M059J (cell line): ENCODE results near the gene INHBE. TPM values are rescaled to one million over a fixed set of nuclear protein-coding genes. Genes with fewer than 3 reads are reported as not detected.
"Not testable (repeated sequence)": the region's sequence is repeated elsewhere in the genome, so short reads cannot be mapped to it uniquely, and the experiment has no call there.

ENCODE experiments used
- DNase-seq: peaks from one replicate; pipeline ENCODE4 v3.0.0-alpha.2; 2012; ENCODE audit warnings: low read depth
- total RNA-seq: library from RNA; depleted of rRNA; stranded (reverse); fragments of >200 nt; shearing (Covaris generic); gene quantifications from 2 replicates; pipeline ENCODE4 v1.2.3, GENCODE V29; 2014

INHBE gene
- total RNA-seq, 1 experiment from 2014 or later: 0.42 TPM

- not testable (repeated sequence) for DNase-seq
Measured at GRCh38 chr12:57441393-57441792, 13.7 kb upstream of the INHBE start.

- no peak for DNase-seq
Measured at GRCh38 chr12:57441846-57442427, 13.2 kb upstream of the INHBE start.

- DNase-seq: not testable (repeated sequence)
Measured at GRCh38 chr12:57444337-57444736, 10.8 kb upstream of the INHBE start.

- DNase-seq: no peak
Measured at GRCh38 chr12:57444744-57445143, 10.4 kb upstream of the INHBE start.

- DNase-seq: no peak
Measured at GRCh38 chr12:57446292-57446960, 8.7 kb upstream of the INHBE start.

- DNase-seq: no peak
Measured at GRCh38 chr12:57448669-57449068, 6.4 kb upstream of the INHBE start.

- no peak for DNase-seq
Measured at GRCh38 chr12:57449375-57449774, 5.7 kb upstream of the INHBE start.

- no peak for DNase-seq
Measured at GRCh38 chr12:57450057-57450456, 5.0 kb upstream of the INHBE start.

GRCh38 chr12:57451233-57451778 is 3.8 kb upstream of the INHBE start:
- DNase-seq: no peak

GRCh38 chr12:57452181-57452936 is 2.7 kb upstream of the INHBE start:
- DNase-seq: peak; percentile 71

GRCh38 chr12:57452937-57453509 is 2.1 kb upstream of the INHBE start:
- DNase-seq: peak; percentile 63

- DNase-seq: no peak
Measured at GRCh38 chr12:57454213-57454565, 918 bp upstream of the INHBE start.

GRCh38 chr12:57455374-57456144 is 452 bp downstream of the INHBE start:
- DNase-seq: no peak

GRCh38 chr12:57456145-57456700 is 1.1 kb downstream of the INHBE start:
- peak; percentile 51 for DNase-seq

GRCh38 chr12:57456737-57457490 is 1.8 kb downstream of the INHBE start:
- DNase-seq: no peak

GRCh38 chr12:57458665-57459054 is 3.6 kb downstream of the INHBE start:
- DNase-seq: no peak

GRCh38 chr12:57459055-57459749 is 4.1 kb downstream of the INHBE start:
- peak; percentile 89 for DNase-seq

- DNase-seq: no peak
Measured at GRCh38 chr12:57459750-57460467, 4.8 kb downstream of the INHBE start, which contains the start of gene GLI1. Gene GLI1 (plus strand): TSS chr12:57459785. CDS start chr12:57463692, 3,907 bp downstream.

GRCh38 chr12:57460468-57460784 is 5.3 kb downstream of the INHBE start:
- no peak for DNase-seq
